HEK293 (cell line): ENCODE measurements around the gene TMEM88.

ENCODE experiments used
- BCL11B ChIP-seq: fragments of 450-650 bp; formaldehyde crosslinking; IDR thresholded peaks from 2 replicates; pipeline ENCODE4 v1.5.1; 2016; ENCODE audit warnings: low read depth, missing biosample characterization, missing genetic modification characterization
- HOXC10 ChIP-seq: sonication (generic); formaldehyde crosslinking; IDR thresholded peaks from 2 replicates; pipeline ENCODE4 v1.8.1; 2023; ENCODE audit warnings: mild to moderate bottlenecking, missing genetic modification reagents
- RBAK ChIP-seq: fragments of 450-650 bp; formaldehyde crosslinking; IDR thresholded peaks from 2 replicates; pipeline ENCODE4 v1.5.1; 2016; ENCODE audit warnings: missing biosample characterization, missing genetic modification characterization
- SP2 ChIP-seq: fragments of 450-650 bp; formaldehyde crosslinking; IDR thresholded peaks from 2 replicates; pipeline ENCODE4 v1.5.1; 2016; ENCODE audit warnings: missing biosample characterization, missing genetic modification characterization
- TRIM28 ChIP-seq: IDR thresholded peaks from 2 replicates; pipeline ENCODE4 v1.6.1; 2011; ENCODE audit warnings: low read length, control low read depth, borderline replicate concordance
- YY2 ChIP-seq: fragments of 450-650 bp; formaldehyde crosslinking; IDR thresholded peaks from 2 replicates; pipeline ENCODE4 v1.5.1; 2016; ENCODE audit warnings: missing biosample characterization, missing genetic modification characterization
- ZBTB49 ChIP-seq: fragments of 450-650 bp; formaldehyde crosslinking; IDR thresholded peaks from 2 replicates; pipeline ENCODE4 v1.5.1; 2016; ENCODE audit warnings: missing biosample characterization, missing genetic modification characterization, low read depth
- ZEB2 ChIP-seq: fragments of 450-650 bp; formaldehyde crosslinking; IDR thresholded peaks from 2 replicates; pipeline ENCODE4 v1.5.1; 2016; ENCODE audit warnings: missing biosample characterization, missing genetic modification characterization
- ZFP37 ChIP-seq: fragments of 450-650 bp; formaldehyde crosslinking; IDR thresholded peaks from 2 replicates; pipeline ENCODE4 v1.5.1; 2016; ENCODE audit warnings: missing biosample characterization, missing genetic modification characterization
- ZFP69B ChIP-seq: fragments of 450-650 bp; formaldehyde crosslinking; IDR thresholded peaks from 2 replicates; pipeline ENCODE4 v1.5.1; 2016; ENCODE audit warnings: missing biosample characterization, missing genetic modification characterization
- ZNF112 ChIP-seq: fragments of 450-650 bp; formaldehyde crosslinking; IDR thresholded peaks from 2 replicates; pipeline ENCODE4 v1.5.0; 2017; ENCODE audit warnings: missing biosample characterization, missing genetic modification characterization
- ZNF140 ChIP-seq: fragments of 450-650 bp; formaldehyde crosslinking; IDR thresholded peaks from 2 replicates; pipeline ENCODE4 v1.5.1; 2016; ENCODE audit warnings: missing biosample characterization, missing genetic modification characterization
- ZNF146 ChIP-seq: fragments of 450-650 bp; formaldehyde crosslinking; IDR thresholded peaks from 2 replicates; pipeline ENCODE4 v1.5.1; 2016; ENCODE audit warnings: missing biosample characterization, missing genetic modification characterization
- ZNF157 ChIP-seq: fragments of 450-650 bp; formaldehyde crosslinking; IDR thresholded peaks from 2 replicates; pipeline ENCODE4 v1.5.1; 2016; ENCODE audit warnings: missing biosample characterization, missing genetic modification characterization
- ZNF2 ChIP-seq: fragments of 450-650 bp; formaldehyde crosslinking; IDR thresholded peaks from 2 replicates; pipeline ENCODE4 v1.5.1; 2016; ENCODE audit warnings: missing biosample characterization, missing genetic modification characterization
- ZNF221 ChIP-seq: fragments of 450-650 bp; formaldehyde crosslinking; IDR thresholded peaks from 2 replicates; pipeline ENCODE4 v1.5.1; 2017; ENCODE audit warnings: missing biosample characterization, missing genetic modification characterization, borderline replicate concordance
- ZNF239 ChIP-seq: fragments of 450-650 bp; formaldehyde crosslinking; IDR thresholded peaks from 2 replicates; pipeline ENCODE4 v1.5.1; 2016; ENCODE audit warnings: missing biosample characterization, missing genetic modification characterization
- ZNF26 ChIP-seq: fragments of 450-650 bp; formaldehyde crosslinking; IDR thresholded peaks from 2 replicates; pipeline ENCODE4 v1.5.1; 2016; ENCODE audit warnings: missing biosample characterization, missing genetic modification characterization
- ZNF280C ChIP-seq: fragments of 450-650 bp; formaldehyde crosslinking; IDR thresholded peaks from 2 replicates; pipeline ENCODE4 v1.5.1; 2016; ENCODE audit warnings: missing biosample characterization, missing genetic modification characterization
- ZNF335 ChIP-seq: fragments of 450-650 bp; formaldehyde crosslinking; conservative IDR thresholded peaks from 2 replicates; pipeline ENCODE4 v1.5.1; 2016; ENCODE audit warnings: missing biosample characterization, missing genetic modification characterization
- ZNF423 ChIP-seq: fragments of 450-650 bp; formaldehyde crosslinking; IDR thresholded peaks from 2 replicates; pipeline ENCODE4 v1.5.1; 2016; ENCODE audit warnings: missing biosample characterization, missing genetic modification characterization
- ZNF426 ChIP-seq: fragments of 450-650 bp; formaldehyde crosslinking; IDR thresholded peaks from 2 replicates; pipeline ENCODE4 v1.5.1; 2017; ENCODE audit warnings: missing biosample characterization, missing genetic modification characterization, mild to moderate bottlenecking, inconsistent platforms, moderate library complexity
- ZNF501 ChIP-seq: fragments of 450-650 bp; formaldehyde crosslinking; IDR thresholded peaks from 2 replicates; pipeline ENCODE4 v1.5.1; 2016; ENCODE audit warnings: missing biosample characterization, missing genetic modification characterization
- ZNF514 ChIP-seq: fragments of 450-650 bp; formaldehyde crosslinking; IDR thresholded peaks from 2 replicates; pipeline ENCODE4 v1.5.1; 2016; ENCODE audit warnings: missing biosample characterization, missing genetic modification characterization
- ZNF561 ChIP-seq: fragments of 450-650 bp; IDR thresholded peaks from 2 replicates; pipeline ENCODE4 v1.5.1; 2018; ENCODE audit warnings: missing biosample characterization, missing genetic modification characterization, borderline replicate concordance
- ZNF571 ChIP-seq: fragments of 450-650 bp; formaldehyde crosslinking; IDR thresholded peaks from 2 replicates; pipeline ENCODE4 v1.5.0; 2017; ENCODE audit warnings: missing biosample characterization, missing genetic modification characterization
- ZNF596 ChIP-seq: fragments of 450-650 bp; IDR thresholded peaks from 2 replicates; pipeline ENCODE4 v1.5.0; 2018; ENCODE audit warnings: missing biosample characterization, mild to moderate bottlenecking, missing genetic modification characterization, moderate library complexity
- ZNF658 ChIP-seq: fragments of 450-650 bp; formaldehyde crosslinking; IDR thresholded peaks from 2 replicates; pipeline ENCODE4; 2016; ENCODE audit warnings: missing biosample characterization, missing genetic modification characterization
- ZNF792 ChIP-seq: fragments of 450-650 bp; formaldehyde crosslinking; IDR thresholded peaks from 2 replicates; pipeline ENCODE4 v1.5.1; 2016; ENCODE audit warnings: missing biosample characterization, missing genetic modification characterization
- TF ChIP-seq, protein P1 (sequence below): fragments of 450-650 bp; formaldehyde crosslinking; IDR thresholded peaks from 2 replicates; pipeline ENCODE4 v1.5.1; 2016; ENCODE audit warnings: missing biosample characterization, missing genetic modification characterization
- TF ChIP-seq, protein P2 (sequence below): fragments of 450-650 bp; formaldehyde crosslinking; IDR thresholded peaks from 2 replicates; pipeline ENCODE4 v1.5.1; 2016; ENCODE audit warnings: missing biosample characterization, missing genetic modification characterization, borderline replicate concordance

TMEM88 gene

GRCh38 chr17:7843536-7844291, 11.2 kb upstream of the TMEM88 start (continued):
- no peak for TF ChIP-seq ZNF280C (tag by site-specific recombination)
- no peak for TF ChIP-seq ZNF239
- TF ChIP-seq ZNF514 (tag by site-specific recombination), result no peak
- TF ChIP-seq, protein P1, sequence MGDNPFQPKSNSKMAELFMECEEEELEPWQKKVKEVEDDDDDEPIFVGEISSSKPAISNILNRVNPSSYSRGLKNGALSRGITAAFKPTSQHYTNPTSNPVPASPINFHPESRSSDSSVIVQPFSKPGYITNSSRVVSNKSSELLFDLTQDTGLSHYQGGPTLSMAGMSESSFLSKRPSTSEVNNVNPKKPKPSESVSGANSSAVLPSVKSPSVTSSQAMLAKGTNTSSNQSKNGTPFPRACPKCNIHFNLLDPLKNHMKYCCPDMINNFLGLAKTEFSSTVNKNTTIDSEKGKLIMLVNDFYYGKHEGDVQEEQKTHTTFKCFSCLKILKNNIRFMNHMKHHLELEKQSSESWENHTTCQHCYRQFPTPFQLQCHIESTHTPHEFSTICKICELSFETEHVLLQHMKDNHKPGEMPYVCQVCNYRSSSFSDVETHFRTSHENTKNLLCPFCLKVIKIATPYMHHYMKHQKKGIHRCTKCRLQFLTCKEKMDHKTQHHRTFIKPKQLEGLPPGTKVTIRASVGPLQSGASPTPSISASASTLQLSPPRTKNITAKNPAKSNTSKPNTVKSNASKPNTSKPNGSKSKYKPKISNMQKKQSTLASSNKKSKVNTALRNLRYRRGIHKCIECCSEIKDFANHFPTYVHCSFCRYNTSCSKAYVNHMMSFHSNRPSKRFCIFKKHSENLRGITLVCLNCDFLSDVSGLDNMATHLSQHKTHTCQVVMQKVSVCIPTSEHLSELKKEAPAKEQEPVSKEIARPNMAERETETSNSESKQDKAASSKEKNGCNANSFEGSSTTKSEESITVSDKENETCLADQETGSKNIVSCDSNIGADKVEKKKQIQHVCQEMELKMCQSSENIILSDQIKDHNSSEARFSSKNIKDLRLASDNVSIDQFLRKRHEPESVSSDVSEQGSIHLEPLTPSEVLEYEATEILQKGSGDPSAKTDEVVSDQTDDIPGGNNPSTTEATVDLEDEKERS (tag by site-specific recombination), result no peak
- no peak for TF ChIP-seq ZNF112 (tag by site-specific recombination)
- no peak for TF ChIP-seq HOXC10 (CRISPR knock-in tag)
- TF ChIP-seq ZNF426, result no peak
- TF ChIP-seq SP2 (tag by site-specific recombination), result peak; percentile 60
- no peak for TF ChIP-seq ZBTB49 (tag by site-specific recombination)
- no peak for TF ChIP-seq RBAK
- no peak for TF ChIP-seq YY2 (tag by site-specific recombination)
- TF ChIP-seq BCL11B (tag by site-specific recombination), result no peak
- TF ChIP-seq TRIM28, result no peak
- TF ChIP-seq ZNF26 (tag by site-specific recombination), result no peak
- TF ChIP-seq, protein P2, sequence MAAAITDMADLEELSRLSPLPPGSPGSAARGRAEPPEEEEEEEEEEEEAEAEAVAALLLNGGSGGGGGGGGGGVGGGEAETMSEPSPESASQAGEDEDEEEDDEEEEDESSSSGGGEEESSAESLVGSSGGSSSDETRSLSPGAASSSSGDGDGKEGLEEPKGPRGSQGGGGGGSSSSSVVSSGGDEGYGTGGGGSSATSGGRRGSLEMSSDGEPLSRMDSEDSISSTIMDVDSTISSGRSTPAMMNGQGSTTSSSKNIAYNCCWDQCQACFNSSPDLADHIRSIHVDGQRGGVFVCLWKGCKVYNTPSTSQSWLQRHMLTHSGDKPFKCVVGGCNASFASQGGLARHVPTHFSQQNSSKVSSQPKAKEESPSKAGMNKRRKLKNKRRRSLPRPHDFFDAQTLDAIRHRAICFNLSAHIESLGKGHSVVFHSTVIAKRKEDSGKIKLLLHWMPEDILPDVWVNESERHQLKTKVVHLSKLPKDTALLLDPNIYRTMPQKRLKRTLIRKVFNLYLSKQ (tag by site-specific recombination), result no peak
- no peak for TF ChIP-seq ZNF146 (tag by site-specific recombination)
- no peak for TF ChIP-seq ZNF561
- no peak for TF ChIP-seq ZNF596 (tag by site-specific recombination)
- no peak for TF ChIP-seq ZFP37
- TF ChIP-seq ZNF501, result peak; percentile 52; the same call in 1 of the 2 replicates
- no peak for TF ChIP-seq ZNF140 (tag by site-specific recombination)
- TF ChIP-seq ZNF792 (tag by site-specific recombination), result no peak
- no peak for TF ChIP-seq ZNF658 (tag by site-specific recombination)
- TF ChIP-seq ZNF335, result peak; percentile 77; the same call in 1 of the 2 replicates
- TF ChIP-seq ZNF221 (tag by site-specific recombination), result no peak
- peak; percentile 15; the same call in 1 of the 2 replicates for TF ChIP-seq ZFP69B (tag by site-specific recombination)
- TF ChIP-seq ZNF157 (tag by site-specific recombination), result no peak
- no peak; the same call in 1 of the 2 replicates for TF ChIP-seq ZNF423 (tag by site-specific recombination)
- 0 out of 2 replicates have a peak, but pooled peaks have one; percentile 4 for TF ChIP-seq ZNF2 (tag by site-specific recombination)
- peak; percentile 78 for TF ChIP-seq ZEB2 (tag by site-specific recombination)
- TF ChIP-seq ZNF571 (tag by site-specific recombination), result no peak
